ENCODE measurements around the gene CNGB1. TPM values are rescaled to one million over a fixed set of nuclear protein-coding genes. Genes with fewer than 3 reads are reported as not detected.

CNGB1 gene
- total and polyA plus RNA-seq, 7 experiments from 2014 or later, result not detected

DNA sequence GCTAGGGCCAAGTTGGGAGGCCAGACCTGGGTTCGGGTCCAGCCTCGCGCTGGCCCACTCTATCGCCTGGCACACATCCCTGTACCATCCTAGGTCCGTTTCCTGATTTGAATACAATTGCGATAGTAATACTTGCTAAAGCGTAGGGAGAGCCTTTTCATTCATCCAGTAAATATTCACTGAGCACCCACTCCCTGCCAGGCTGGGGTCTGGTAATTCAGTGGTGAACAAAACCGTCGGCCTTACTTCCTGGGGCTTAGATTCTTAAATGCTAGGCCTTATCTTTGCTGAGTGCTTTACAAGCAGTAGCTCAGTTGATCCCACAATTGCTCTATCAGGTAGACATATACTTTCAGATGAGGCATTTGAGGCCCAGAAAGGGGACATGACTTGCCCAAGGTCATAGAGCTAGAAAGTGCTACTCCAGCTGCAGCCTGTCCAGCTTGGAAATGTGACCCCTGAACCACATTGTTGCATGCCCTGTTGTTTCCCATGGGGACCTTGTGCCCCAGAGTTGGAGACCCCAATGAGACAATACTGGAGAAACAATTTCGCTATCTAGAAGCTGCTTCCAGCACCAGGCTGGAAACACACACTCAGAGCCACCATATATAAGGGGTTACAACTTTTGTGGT is 31.0 kb upstream of the CNGB1 start:
- ChIA-PET CTCF (interaction anchor here (1.0 to 6.6 kb wide), 4 partner anchors 9 to 101 kb away, joined by 3 to 43 read pairs (median 4); no protein-coding TSS in a partner anchor), POLR2A (interaction anchor here (1.0 to 2.7 kb wide), 3 partner anchors 11 to 23 kb away, joined by 3 to 15 read pairs (median 9); no protein-coding TSS in a partner anchor)
- Mint-ChIP-seq H3K4me1 (peaks cover 32 to 72% (median 58%) of the 10 kb centered on the region in 7 donors), H3K27me3 (no peaks in the 10 kb centered on the region), H3K4me3 (peak overlapping the region; percentile 85 to 94 (median 92)), H3K27ac (peak overlapping the region in 8 of 9 donors; percentile 59 to 91 (median 72)), H3K9me3 (no peaks in the 10 kb centered on the region), H3K36me3 (peaks cover 0 to 20% (median 3%) of the 10 kb centered on the region in 5 donors)
- H3K9me3 ChIP-seq (ENCODE audit: control insufficient read depth in 2 of 3, low read length in 3 of 3), result no peaks in the 10 kb centered on the region
- peak overlapping the region; percentile 98 for H3K4me3 ChIP-seq (ENCODE audit: low read length)
- DNase-seq, result no peak
- H3K4me1 ChIP-seq (ENCODE audit: control insufficient read depth in 2 of 2, insufficient read depth in 2 of 2, low read length in 2 of 2), result peaks cover 29 to 32% of the 10 kb centered on the region in 2 donors
- H3K36me3 ChIP-seq (ENCODE audit: control insufficient read depth in 2 of 3, insufficient read depth in 3 of 3, low read length in 3 of 3), result peaks cover 0 to 17% (median 5%) of the 10 kb centered on the region in 3 experiments
- H3K27me3 ChIP-seq (ENCODE audit: control insufficient read depth in 2 of 2, insufficient read depth in 2 of 2, low read length in 2 of 2), result no peaks in the 10 kb centered on the region
- H3K27ac ChIP-seq (ENCODE audit: low read depth, low read length), result peak overlapping the region; percentile 85
- no peak for ATAC-seq
- intact Hi-C loops (cut with micrococcal nuclease), result loop anchor here (1.0 to 10.0 kb wide), 15 partner anchors 17 to 1550 kb away; partner anchors contain the start of genes CFAP20 (in 2 of the 2), KATNB1 (in 2 of the 2), MMP15 (in 2 of the 2) and CSNK2A2 (in 1 of the 2)

DNA sequence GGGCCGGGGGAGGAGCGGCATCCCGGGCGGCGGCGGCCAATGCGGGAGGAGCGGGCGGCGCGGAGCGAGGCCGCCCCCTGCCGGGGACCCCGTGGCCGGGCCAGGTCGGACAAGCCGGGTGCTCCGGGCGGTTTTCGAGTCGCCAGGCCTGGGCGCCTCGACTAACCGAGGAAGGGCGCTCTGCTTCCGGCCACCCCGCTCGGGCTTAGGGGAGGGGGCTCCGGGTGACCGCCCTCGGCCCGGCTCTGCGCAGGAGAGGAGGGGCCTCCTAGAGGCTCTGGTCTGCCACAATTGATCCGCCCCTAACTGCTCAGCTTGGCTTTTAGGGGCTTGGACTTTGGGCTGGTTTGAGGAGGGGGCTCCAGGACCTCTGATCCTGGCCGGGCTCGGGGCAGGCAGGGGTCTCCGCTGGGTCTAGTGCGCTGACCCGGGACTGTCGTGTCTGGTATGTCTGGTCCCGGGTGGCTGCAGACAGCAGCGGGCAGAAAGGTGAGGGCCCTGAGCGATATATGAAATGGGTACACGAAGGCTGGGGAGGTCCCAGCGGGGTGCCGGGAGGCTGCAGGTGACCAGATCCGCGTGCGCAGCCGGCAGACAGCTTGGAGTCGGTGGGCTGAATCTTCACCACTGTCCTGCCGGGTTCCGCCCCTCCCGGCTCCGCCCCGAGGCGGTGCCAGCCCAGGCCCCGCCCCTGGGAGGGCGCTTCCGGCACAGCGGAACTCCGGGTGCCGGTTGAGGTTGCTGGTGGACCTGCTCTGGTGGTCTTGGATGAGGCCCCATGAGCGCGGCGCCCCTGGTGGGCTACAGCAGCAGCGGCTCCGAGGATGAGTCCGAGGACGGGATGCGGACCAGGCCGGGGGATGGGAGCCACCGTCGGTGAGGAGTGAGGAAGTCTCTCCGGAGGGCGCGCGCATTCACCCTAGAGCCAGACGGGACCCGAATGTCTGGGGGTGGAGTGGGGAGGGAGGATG is 30.1 kb upstream of the CNGB1 start, which contains the start of gene USB1:
Gene USB1, plus strand, starts transcription at position 702 of the 971 bp plus-strand sequence. Its CDS starts 77 bp downstream, at position 779.
- H3K4me3 Mint-ChIP-seq, result peak within 1 kb of the TSS; percentile 85 to 94 (median 92)
- H3K27me3 Mint-ChIP-seq, result no peaks in the 10 kb centered on the region
- peak within 1 kb of the TSS; percentile 85 for H3K27ac ChIP-seq (ENCODE audit: low read depth, low read length)
- H3K9me3 ChIP-seq (ENCODE audit: control insufficient read depth in 2 of 3, low read length in 3 of 3), result no peaks in the 10 kb centered on the region
- ChIA-PET POLR2A (interaction anchor here (0.7 to 2.7 kb wide), 8 partner anchors 11 to 424 kb away, joined by 3 to 15 read pairs (median 3); no protein-coding TSS in a partner anchor), CTCF (interaction anchor here (0.6 to 6.6 kb wide), 4 partner anchors 9 to 100 kb away, joined by 3 to 43 read pairs (median 4); no protein-coding TSS in a partner anchor)
- peaks cover 37% of the 10 kb centered on the region in 2 donors for H3K4me1 ChIP-seq (ENCODE audit: control insufficient read depth in 2 of 2, insufficient read depth in 2 of 2, low read length in 2 of 2)
- peak; percentile 87 for ATAC-seq
- no peaks in the 10 kb centered on the region for H3K9me3 Mint-ChIP-seq
- intact Hi-C loops (cut with micrococcal nuclease), result loop anchor here (1.0 to 10.0 kb wide), 18 partner anchors 16 to 1549 kb away; partner anchors contain the start of genes CFAP20 (in 2 of the 2), KATNB1 (in 2 of the 2), MMP15 (in 2 of the 2) and CSNK2A2 (in 1 of the 2)
- H3K4me1 Mint-ChIP-seq, result peaks cover 31 to 75% (median 58%) of the 10 kb centered on the region in 7 donors
- H3K36me3 ChIP-seq (ENCODE audit: control insufficient read depth in 2 of 3, insufficient read depth in 3 of 3, low read length in 3 of 3), result peaks cover 0 to 26% (median 10%) of the 10 kb centered on the region in 3 experiments
- H3K27me3 ChIP-seq (ENCODE audit: control insufficient read depth in 2 of 2, insufficient read depth in 2 of 2, low read length in 2 of 2), result no peaks in the 10 kb centered on the region
- H3K27ac Mint-ChIP-seq, result peak within 1 kb of the TSS; percentile 76 to 95 (median 90)
- peak; percentile 74 to 96 (median 86) for DNase-seq
- peaks cover 0 to 15% (median 0%) of the 10 kb centered on the region in 5 donors for H3K36me3 Mint-ChIP-seq
- peak within 1 kb of the TSS; percentile 98 for H3K4me3 ChIP-seq (ENCODE audit: low read length)

GRCh38 chr16:57999971-58000705 is 29.2 kb upstream of the CNGB1 start, which contains the start of gene ZNF319:
TSS of gene ZNF319 (minus strand) at chr16:58000672. CDS start at chr16:57998265, 2,407 bp downstream.
- intact Hi-C loops (cut with micrococcal nuclease), result loop anchor here (1.0 to 10.0 kb wide), 12 partner anchors 15 to 1548 kb away; partner anchors contain the start of genes CSNK2A2 (in 1 of the 2), NUDT21 (in 1 of the 2) and OGFOD1 (in 1 of the 2)
- POLR2A ChIA-PET, result interaction anchor here (0.8 to 2.7 kb wide), 5 partner anchors 10 to 100 kb away, joined by 3 to 15 read pairs (median 3); no protein-coding TSS in a partner anchor
- H3K27me3 ChIP-seq (ENCODE audit: control insufficient read depth in 2 of 2, insufficient read depth in 2 of 2, low read length in 2 of 2), result no peaks in the 10 kb centered on the region
- peak; percentile 23 for ATAC-seq
- no peaks in the 10 kb centered on the region for H3K9me3 ChIP-seq (ENCODE audit: control insufficient read depth in 2 of 3, low read length in 3 of 3)
- peak in 2 of 9 donors; percentile 11 to 46 for DNase-seq
- H3K4me3 Mint-ChIP-seq, result peak within 1 kb of the TSS; percentile 85 to 94 (median 92)
- no peaks in the 10 kb centered on the region for H3K27me3 Mint-ChIP-seq
- peaks cover 0 to 34% (median 12%) of the 10 kb centered on the region in 3 experiments for H3K36me3 ChIP-seq (ENCODE audit: control insufficient read depth in 2 of 3, insufficient read depth in 3 of 3, low read length in 3 of 3)
- H3K27ac ChIP-seq (ENCODE audit: low read depth, low read length), result peak within 1 kb of the TSS; percentile 85
- CTCF ChIA-PET, result interaction anchor here (1.0 to 6.6 kb wide), 3 partner anchors 11 to 100 kb away, joined by 6 to 43 read pairs (median 16); no protein-coding TSS in a partner anchor
- peak within 1 kb of the TSS; percentile 98 for H3K4me3 ChIP-seq (ENCODE audit: low read length)
- H3K27ac Mint-ChIP-seq, result peak within 1 kb of the TSS; percentile 82 to 95 (median 91)
- H3K36me3 Mint-ChIP-seq, result peaks cover 0 to 12% (median 0%) of the 10 kb centered on the region in 5 donors
- no peaks in the 10 kb centered on the region for H3K9me3 Mint-ChIP-seq
- peaks cover 31 to 74% (median 61%) of the 10 kb centered on the region in 7 donors for H3K4me1 Mint-ChIP-seq
- H3K4me1 ChIP-seq (ENCODE audit: control insufficient read depth in 2 of 2, insufficient read depth in 2 of 2, low read length in 2 of 2), result peaks cover 42 to 46% of the 10 kb centered on the region in 2 donors

GRCh38 chr16:57999366-57999970 is 28.5 kb upstream of the CNGB1 start:
- no peaks in the 10 kb centered on the region for H3K27me3 ChIP-seq (ENCODE audit: control insufficient read depth in 2 of 2, insufficient read depth in 2 of 2, low read length in 2 of 2)
- H3K9me3 ChIP-seq (ENCODE audit: control insufficient read depth in 2 of 3, low read length in 3 of 3), result no peaks in the 10 kb centered on the region
- peaks cover 0 to 12% (median 0%) of the 10 kb centered on the region in 5 donors for H3K36me3 Mint-ChIP-seq
- ChIA-PET CTCF (interaction anchor here (0.7 to 6.6 kb wide), 4 partner anchors 11 to 99 kb away, joined by 4 to 43 read pairs (median 11); no protein-coding TSS in a partner anchor), POLR2A (interaction anchor here (0.6 to 2.7 kb wide), 6 partner anchors 9 to 1068 kb away, joined by 3 to 15 read pairs (median 4); no protein-coding TSS in a partner anchor)
- ATAC-seq (peak; percentile 12), DNase-seq (peak in 8 of 9 donors; percentile 35 to 61 (median 51))
- peak overlapping the region; percentile 22 to 92 (median 83) for H3K27ac Mint-ChIP-seq
- peak overlapping the region; percentile 67 for H3K4me3 ChIP-seq (ENCODE audit: low read length)
- peaks cover 30 to 74% (median 59%) of the 10 kb centered on the region in 7 donors for H3K4me1 Mint-ChIP-seq
- no peaks in the 10 kb centered on the region for H3K27me3 Mint-ChIP-seq
- H3K4me1 ChIP-seq (ENCODE audit: control insufficient read depth in 2 of 2, insufficient read depth in 2 of 2, low read length in 2 of 2), result peaks cover 48 to 52% of the 10 kb centered on the region in 2 donors
- H3K9me3 Mint-ChIP-seq, result no peaks in the 10 kb centered on the region
- intact Hi-C loops (cut with micrococcal nuclease), result loop anchor here in 1 of 2 donors (2.0 to 5.0 kb wide), 2 partner anchors 235 to 407 kb away; no protein-coding TSS in a partner anchor
- peak overlapping the region; percentile 85 for H3K27ac ChIP-seq (ENCODE audit: low read depth, low read length)
- peak overlapping the region; percentile 70 to 91 (median 82) for H3K4me3 Mint-ChIP-seq
- peaks cover 0 to 36% (median 12%) of the 10 kb centered on the region in 3 experiments for H3K36me3 ChIP-seq (ENCODE audit: control insufficient read depth in 2 of 3, insufficient read depth in 3 of 3, low read length in 3 of 3)

GRCh38 chr16:57998992-57999365 is 28.1 kb upstream of the CNGB1 start:
- DNase-seq (no peak), ATAC-seq (no peak)
- Histone ChIP-seq H3K4me1 (ENCODE audit: control insufficient read depth in 2 of 2, insufficient read depth in 2 of 2, low read length in 2 of 2) (peaks cover 51 to 55% of the 10 kb centered on the region in 2 donors), H3K27ac (ENCODE audit: low read depth, low read length) (peak overlapping the region; percentile 85), H3K4me3 (ENCODE audit: low read length) (peak overlapping the region; percentile 67), H3K9me3 (ENCODE audit: control insufficient read depth in 2 of 3, low read length in 3 of 3) (no peaks in the 10 kb centered on the region), H3K27me3 (ENCODE audit: control insufficient read depth in 2 of 2, insufficient read depth in 2 of 2, low read length in 2 of 2) (no peaks in the 10 kb centered on the region), H3K36me3 (ENCODE audit: control insufficient read depth in 2 of 3, insufficient read depth in 3 of 3, low read length in 3 of 3) (peaks cover 0 to 41% (median 12%) of the 10 kb centered on the region in 3 experiments)
- ChIA-PET CTCF (interaction anchor here (0.7 to 6.6 kb wide), 4 partner anchors 24 to 168 kb away, joined by 3 to 43 read pairs (median 10); no protein-coding TSS in a partner anchor), POLR2A (interaction anchor here (0.6 to 2.7 kb wide), 4 partner anchors 10 to 1068 kb away, joined by 3 to 15 read pairs (median 4); no protein-coding TSS in a partner anchor)
- H3K27ac Mint-ChIP-seq, result peak overlapping the region; percentile 22 to 92 (median 83)
- no peaks in the 10 kb centered on the region for H3K27me3 Mint-ChIP-seq
- H3K4me1 Mint-ChIP-seq, result peaks cover 27 to 73% (median 59%) of the 10 kb centered on the region in 7 donors
- H3K9me3 Mint-ChIP-seq, result no peaks in the 10 kb centered on the region
- intact Hi-C loops (cut with micrococcal nuclease), result loop anchor here in 1 of 2 donors (1.0 to 5.0 kb wide), 3 partner anchors 191 to 407 kb away; no protein-coding TSS in a partner anchor
- H3K4me3 Mint-ChIP-seq, result peak overlapping the region; percentile 70 to 91 (median 82)
- H3K36me3 Mint-ChIP-seq, result peaks cover 0 to 11% (median 0%) of the 10 kb centered on the region in 5 donors

Data from naive thymus-derived CD4-positive, alpha-beta T cell (primary cell).